HG03025 (cell line): Measurements from ENCODE around the gene ZG16.

Experiments
- ATAC-seq: cut with Tn5 transposase; IDR thresholded peaks from one replicate; pipeline ENCODE4 v1.9.1; 2021; ENCODE audit warnings: mild to moderate bottlenecking, moderate library complexity; ENCODE audit not compliant: unreplicated experiment, low FRiP score

ZG16 gene

DNA sequence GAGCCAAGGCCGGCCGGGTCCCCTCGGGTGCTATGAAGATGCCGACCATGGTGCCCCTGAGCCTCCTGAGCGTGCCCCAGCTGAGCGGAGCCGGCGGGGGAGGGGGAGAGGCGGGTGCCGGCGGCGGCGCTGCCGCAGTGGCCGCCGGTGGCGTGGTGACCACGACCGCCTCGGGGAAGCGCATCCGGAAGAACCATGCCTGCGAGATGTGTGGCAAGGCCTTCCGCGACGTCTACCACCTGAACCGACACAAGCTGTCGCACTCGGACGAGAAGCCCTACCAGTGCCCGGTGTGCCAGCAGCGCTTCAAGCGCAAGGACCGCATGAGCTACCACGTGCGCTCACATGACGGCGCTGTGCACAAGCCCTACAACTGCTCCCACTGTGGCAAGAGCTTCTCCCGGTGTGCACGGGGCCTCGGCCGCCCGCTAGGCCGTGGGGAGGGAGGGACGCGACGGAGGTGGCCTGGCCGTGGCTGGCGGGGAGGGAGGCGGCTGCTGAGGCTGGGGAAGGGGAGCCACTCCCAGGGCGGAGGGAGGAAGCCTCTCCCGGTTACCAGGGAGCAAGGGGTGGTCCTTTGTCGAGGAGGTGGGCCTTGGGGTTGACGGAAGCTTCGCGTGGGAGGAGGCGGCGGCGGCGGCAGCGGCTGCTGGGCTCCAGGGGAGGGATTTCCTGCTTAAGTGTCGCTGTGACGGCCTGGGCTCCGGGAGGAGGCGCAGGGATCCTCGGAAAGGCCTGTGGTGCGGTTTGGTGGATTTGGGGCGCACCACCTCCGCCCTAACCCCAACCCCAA is 29.6 kb downstream of the ZG16 start:
- ATAC-seq: no peak

DNA sequence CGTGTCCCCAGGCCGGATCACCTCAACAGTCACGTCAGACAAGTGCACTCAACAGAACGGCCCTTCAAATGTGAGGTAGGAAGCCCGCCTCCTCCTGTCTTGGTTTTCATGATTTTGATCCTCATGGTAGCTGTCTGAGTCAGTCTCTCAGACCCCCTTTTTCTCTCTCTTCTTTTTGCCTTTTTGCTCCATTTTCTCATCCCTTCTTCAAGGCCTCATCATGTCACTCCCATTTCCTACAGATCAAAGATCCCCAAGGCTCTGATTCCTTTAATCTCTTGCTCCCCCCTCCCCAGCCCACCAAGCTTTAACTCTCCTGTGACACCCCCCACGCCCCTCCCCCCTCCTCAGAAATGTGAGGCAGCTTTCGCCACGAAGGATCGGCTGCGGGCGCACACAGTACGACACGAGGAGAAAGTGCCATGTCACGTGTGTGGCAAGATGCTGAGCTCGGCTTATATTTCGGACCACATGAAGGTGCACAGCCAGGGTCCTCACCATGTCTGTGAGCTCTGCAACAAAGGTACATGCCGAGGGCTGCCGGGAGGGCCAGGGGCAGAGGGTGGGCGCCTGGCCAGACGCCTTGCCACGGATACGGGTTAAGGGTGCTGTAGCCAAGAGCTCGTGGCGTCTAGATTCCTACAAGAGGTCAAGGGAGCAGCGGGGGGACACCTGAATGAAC is 30.3 kb downstream of the ZG16 start:
- no peak for ATAC-seq

DNA sequence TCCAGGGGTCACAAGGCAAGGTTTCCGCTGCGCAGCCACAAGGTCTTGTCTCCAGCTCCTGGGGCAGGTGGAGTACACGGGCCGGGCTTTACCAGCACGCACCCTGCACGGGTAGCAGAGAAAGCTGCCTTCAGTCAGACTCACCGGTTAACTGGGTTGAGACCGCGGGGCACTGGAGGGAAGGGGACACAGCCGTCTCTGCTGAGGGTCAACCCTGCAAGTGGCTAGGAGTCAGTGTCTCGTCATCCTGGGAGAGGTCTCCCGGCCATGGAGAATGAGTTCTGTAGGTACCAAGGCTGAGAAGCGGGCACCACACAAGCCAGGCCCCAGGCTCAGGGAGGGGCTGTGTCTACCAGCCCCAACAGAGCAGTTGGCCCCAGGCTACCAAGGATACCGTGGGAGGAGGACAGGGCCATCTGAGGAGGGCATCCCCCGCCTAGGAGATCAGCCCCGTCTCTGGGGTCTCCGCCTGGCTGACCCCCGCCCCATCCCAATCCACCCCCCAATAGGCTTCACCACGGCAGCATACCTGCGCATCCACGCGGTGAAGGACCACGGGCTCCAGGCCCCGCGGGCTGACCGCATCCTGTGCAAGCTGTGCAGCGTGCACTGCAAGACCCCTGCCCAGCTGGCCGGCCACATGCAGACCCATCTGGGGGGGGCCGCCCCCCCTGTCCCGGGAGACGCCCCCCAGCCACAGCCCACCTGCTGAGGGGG is 31.1 kb downstream of the ZG16 start:
- no peak for ATAC-seq

DNA sequence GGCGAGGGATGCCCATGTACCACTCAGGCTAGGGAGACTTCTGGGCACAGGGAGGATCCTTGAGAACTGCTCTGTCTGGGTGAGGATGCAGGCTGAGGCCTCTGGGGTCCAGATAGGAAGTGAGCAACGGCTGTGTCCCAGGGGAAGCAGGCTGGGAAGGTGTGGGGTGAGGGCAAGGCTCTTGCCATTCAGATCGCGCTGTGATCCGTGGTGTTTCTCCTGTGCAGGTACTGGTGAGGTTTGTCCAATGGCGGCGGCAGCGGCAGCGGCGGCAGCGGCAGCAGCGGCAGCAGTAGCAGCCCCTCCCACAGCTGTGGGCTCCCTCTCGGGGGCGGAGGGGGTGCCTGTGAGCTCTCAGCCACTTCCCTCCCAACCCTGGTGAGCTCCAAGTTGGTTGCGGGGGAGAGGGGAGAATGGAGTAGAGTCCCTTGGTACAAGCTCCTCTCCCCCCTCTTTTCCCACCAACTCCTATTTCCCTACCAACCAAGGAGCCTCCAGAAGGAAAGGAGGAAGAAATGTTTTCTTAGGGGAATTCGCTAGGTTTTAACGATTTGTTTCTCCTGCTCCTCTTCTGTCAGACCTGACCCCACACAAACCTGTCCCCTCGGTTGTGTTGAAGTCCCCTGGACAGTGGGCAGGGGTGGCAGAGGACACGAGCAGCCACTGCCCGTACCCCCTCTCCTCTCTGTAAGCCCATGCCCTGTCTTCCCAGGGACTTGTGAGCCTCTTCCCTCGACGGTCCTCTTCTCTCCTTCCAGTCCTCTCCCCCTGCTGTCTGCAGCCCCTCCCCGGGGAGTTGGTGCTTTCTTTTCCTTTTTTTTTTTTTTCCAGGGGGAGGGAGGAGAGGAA is 32.0 kb downstream of the ZG16 start:
- ATAC-seq: no peak

DNA sequence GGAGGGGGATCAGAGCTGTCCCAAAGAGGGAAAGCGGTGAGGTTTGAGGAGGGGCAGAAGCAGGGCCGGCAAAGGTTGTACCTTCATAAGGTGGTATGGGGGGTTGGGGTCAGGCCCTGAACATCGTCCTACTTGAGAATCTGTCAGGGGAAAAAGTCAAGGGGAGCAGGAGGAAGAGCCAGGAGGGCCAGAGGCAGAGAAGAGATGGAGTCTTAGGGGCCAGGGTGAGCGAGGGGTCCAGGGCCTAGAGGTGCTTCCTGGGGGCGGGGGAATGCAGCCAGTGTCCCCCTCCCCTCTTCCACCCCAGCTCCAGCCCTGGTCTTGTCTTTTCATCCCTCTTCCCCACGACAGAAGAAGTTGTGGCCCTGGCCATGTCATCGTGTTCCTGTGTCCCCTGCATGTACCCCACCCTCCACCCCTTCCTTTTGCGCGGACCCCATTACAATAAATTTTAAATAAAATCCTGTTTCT is 32.7 kb downstream of the ZG16 start:
- no peak for ATAC-seq

DNA sequence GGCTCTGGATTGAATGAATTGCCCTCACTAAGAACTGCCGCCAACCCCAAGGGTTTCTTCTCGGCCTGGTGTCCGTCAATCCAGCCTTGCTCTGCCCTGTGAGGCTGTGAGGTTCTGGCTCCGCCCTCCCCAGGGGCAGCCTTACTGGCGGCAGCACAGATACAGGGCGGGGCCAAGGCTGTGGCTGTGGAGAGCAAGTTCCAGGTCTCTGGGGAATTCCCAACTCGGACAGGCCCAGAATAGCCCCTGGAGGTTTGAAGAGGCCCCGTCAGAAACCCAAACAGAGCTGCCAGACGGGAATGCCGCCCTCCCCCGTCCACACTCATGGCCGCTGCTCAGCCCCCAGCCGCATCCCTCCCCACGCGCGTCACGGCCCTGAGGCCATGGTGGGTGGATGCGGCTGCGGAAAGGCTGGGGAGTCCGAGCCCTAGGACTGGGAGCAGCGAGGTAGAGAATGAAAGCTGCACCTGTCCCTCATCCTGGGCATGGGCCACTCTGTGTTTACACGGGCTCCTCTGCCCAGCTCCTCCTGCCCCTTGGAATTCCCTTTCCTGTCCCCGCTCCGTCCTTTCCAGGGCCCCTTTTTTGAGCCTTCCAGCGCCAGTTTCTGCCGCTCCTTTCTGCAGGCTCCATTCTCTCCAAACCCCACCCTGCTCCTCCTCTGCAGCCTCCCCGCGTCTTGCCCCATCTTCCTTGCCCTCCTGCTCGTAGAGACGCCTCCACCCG is 33.3 kb downstream of the ZG16 start:
- ATAC-seq: no peak

DNA sequence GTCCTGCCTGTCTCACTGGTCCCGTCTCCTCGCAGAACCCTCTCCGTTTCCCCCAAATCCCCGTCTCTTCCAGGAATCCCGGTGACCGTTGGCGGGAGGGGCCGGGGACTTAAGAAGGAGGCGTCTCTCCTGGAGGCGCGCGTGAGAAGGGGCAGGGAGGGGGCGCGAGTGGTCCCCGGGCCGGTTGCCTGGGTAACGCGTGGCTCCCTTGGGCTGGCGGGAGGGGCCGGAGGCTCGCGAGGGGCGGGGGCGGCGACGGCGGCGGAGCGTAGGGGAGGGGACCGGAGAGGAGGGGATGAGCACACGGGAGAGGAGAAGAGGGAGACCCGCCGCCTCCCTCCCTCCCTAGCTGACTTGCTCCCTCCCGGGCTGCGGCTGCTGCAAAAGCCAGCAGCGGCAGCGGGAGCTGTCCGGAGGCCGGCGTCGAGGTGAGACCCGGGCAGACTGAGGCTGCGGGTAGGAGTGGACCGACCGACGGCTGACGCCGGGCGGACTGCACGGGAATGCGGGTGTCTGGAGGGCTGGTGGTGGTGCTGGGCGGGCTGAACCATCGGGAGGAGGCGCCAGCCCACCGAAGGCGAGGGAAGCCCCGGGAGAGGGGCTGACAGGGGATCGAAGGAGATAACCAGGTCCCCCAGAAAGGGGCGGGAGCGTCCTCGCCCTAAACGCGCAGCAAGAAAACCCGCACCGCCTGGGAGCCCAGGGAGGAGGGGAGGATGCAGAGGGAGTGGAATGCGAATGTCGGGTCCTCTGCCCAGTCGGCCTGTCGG is 34.0 kb downstream of the ZG16 start, which contains the start of gene PRRT2:
Gene PRRT2 (plus strand): TSS at position 298 of the 770 bp plus-strand sequence. CDS start 862 bp downstream, outside the sequence.
- no peak for ATAC-seq

DNA sequence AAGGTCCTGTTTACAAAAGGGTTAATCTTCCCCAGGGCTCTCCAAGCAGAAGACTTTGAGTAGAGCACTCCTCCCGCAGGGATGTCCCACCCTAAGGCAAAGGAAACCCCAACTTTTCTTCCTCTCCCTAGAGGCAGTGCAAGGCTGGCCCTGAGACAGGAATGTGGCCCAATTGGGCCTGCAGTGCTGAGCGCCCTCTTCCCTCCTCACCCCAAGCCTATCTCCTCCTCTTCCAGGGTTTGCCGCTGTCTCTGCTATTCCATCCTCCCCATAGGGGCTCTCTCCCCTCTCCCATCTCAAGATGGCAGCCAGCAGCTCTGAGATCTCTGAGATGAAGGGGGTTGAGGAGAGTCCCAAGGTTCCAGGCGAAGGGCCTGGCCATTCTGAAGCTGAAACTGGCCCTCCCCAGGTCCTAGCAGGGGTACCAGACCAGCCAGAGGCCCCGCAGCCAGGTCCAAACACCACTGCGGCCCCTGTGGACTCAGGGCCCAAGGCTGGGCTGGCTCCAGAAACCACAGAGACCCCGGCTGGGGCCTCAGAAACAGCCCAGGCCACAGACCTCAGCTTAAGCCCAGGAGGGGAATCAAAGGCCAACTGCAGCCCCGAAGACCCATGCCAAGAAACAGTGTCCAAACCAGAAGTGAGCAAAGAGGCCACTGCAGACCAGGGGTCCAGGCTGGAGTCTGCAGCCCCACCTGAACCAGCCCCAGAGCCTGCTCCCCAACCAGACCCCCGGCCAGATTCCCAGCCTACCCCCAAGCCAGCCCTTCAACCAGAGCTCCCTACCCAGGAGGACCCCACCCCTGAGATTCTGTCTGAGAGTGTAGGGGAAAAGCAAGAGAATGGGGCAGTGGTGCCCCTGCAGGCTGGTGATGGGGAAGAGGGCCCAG is 34.9 kb downstream of the ZG16 start:
- ATAC-seq: no peak

DNA sequence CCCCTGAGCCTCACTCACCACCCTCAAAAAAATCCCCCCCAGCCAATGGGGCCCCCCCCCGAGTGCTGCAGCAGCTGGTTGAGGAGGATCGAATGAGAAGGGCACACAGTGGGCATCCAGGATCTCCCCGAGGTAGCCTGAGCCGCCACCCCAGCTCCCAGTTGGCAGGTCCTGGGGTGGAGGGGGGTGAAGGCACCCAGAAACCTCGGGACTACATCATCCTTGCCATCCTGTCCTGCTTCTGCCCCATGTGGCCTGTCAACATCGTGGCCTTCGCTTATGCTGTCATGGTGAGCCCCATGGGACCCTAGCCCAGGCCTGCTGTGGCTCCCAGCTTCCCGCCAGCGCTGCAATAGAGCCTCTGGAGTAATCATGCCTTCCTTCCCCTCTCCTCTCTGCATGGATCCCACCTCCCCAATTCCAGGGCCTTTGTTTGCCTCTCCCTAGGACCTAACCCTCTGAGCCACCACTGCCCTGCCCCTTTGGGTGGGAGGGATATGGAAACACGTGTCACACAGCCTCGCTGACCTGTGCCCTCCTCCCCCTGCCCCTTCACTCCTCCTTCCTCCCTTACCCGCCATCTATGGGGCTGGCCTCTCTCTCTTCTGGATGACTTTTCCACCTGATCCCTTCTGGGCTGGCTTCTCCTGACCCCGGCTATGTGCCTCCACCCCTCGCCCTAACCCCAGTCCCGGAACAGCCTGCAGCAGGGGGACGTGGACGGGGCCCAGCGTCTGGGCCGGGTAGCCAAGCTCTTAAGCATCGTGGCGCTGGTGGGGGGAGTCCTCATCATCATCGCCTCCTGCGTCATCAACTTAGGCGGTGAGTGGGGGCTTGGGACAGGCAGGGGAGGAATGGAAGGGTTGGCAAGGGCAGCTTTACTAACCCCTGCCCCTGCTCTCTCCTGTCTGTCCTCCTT is 35.8 kb downstream of the ZG16 start:
- no peak for ATAC-seq

DNA sequence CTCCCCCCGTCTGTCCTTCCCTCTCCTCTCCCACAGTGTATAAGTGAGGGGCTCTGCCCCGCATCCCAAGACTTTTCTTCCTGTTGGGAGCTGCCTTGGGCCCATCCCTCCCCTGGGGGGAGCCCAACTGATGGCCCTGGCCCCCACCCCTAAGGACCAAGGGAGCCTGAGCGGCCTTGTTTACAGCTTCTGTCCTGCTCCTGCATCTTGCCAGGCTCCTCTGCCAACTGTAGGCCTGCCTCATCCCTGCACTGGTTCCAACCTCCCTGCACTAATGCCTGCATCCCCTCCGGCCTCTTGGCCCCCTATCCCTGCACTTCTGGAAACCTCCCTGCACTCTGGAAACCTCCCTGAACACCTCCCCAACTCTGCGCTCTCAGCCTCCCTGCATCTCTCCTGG is 36.5 kb downstream of the ZG16 start:
- ATAC-seq: no peak

DNA sequence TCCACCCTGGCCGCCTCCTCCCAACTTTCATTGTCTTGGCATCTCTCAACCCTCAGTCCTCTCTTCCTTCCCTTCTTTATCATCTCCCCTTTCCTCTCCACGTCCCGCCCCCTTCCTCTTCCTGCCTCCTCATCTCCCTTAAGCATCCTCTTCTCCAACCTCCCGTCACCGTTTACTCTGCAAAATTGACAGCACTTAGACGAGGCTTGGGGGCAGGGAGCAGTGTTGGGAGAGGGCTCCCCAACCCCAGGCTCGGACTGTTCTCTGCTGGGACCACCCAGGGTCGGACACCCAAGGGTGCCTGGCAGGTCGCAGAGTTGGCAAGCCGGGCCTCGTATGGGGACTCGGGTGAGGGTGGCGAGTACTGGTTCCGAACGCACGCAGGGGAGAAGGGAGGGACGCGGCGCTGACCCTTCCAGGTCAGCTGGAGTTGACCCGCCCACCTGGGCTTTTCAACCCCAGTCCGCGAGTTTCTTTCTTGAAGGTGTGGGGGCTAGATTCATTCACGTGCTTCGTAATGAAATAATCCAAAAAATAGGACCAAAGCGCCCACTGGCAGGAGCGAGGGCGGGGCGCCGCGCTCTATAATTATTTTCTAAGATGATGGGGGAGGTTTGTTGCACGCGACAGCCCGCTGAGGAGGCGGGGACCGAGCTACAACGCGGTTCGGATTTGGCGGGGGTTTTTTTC is 37.1 kb downstream of the ZG16 start:
- ATAC-seq: no peak

DNA sequence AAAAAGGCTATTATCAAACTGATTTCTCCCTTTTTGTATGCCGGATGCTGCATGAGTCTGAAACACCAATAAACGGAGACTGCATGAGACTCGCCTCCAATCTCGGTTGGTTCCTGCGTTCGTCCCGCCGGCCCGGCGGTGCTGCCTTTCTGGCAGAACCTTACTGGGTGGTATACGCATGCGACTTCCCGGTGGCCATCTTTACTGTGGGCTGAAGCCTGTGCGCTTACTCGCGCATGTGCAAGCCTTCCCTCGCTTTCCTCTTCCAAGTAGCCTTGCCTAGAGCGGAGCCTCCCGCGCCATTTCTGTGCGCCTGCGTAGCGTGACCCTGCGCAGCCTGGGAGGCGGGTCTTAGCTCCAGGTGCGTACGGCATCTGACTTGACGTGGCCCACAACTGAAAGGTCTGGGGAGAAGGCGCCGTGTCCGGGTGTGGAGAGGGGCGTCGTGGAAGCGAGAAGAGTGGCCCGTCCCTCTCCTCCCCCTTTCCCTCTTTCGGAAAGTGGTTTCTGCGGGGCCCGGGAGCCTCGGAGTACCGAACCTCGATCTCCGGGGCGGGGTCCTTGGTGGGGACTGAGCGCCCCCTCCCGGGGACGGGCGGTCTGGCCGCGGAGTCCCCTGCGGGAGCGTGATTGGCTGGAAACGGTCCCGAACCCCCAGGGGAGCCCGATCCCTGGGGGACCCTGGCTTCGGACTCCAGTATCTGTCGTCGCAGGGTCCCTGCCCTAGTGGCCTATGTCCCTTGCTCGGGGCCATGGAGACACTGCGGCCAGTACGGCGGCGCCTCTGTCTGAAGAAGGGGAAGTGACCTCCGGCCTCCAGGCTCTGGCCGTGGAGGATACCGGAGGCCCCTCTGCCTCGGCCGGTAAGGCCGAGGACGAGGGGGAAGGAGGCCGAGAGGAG is 38.0 kb downstream of the ZG16 start, which contains the start of gene PAGR1:
Gene PAGR1 (plus strand): TSS at position 360 of the 901 bp plus-strand sequence. CDS start 374 bp downstream, at position 734.
- peak; percentile 52 for ATAC-seq

DNA sequence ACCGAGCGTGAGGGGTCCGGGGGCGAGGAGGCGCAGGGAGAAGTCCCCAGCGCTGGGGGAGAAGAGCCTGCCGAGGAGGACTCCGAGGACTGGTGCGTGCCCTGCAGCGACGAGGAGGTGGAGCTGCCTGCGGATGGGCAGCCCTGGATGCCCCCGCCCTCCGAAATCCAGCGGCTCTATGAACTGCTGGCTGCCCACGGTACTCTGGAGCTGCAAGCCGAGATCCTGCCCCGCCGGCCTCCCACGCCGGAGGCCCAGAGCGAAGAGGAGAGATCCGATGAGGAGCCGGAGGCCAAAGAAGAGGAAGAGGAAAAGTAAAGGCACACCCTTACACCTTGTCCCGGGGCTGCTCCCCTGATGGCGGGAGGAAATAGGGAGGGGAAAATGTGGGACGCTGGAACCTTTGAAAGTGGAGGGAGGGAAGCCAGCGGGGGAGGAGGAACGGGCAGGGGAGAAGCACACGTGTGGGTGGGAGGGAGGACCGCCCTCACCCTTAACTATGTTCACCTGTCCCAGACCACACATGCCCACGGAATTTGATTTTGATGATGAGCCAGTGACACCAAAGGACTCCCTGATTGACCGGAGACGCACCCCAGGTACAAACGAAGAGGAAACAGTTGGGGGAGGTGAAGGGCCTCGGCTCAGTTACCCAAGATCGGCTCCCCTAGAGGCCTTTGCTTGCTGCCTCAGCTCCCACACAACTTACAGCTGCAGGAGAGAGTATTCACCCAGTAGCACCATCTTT is 38.8 kb downstream of the ZG16 start:
- ATAC-seq: peak; percentile 1

DNA sequence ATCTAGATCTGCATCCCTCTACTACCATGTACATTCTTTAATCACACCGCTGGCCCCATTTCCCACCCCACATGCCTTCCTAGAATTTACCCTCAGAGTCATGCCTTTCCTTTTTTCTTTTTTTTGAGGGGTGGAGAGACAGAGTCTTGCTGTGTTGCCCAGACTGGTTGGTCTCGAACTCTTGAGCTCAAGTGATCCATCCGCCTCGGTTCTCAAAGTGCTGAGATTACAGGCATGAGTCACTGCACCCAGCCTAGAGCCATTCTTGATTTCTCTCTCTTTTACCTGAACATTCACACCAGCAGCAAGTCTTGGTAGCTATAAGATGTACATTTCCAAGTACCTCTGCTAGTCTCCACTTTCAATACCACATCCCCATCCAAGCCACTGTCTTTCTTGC is 40.0 kb downstream of the ZG16 start:
- ATAC-seq: no peak
